LNCAP (cell line): ENCODE data around the gene PPM1H.

Experiments used
- TF ChIP-seq, protein P1 (sequence below): fragments of 450-650 bp; IDR thresholded peaks from 2 replicates; pipeline ENCODE4 v1.5.1; 2017; ENCODE audit warnings: mild to moderate bottlenecking

The PPM1H gene

DNA sequence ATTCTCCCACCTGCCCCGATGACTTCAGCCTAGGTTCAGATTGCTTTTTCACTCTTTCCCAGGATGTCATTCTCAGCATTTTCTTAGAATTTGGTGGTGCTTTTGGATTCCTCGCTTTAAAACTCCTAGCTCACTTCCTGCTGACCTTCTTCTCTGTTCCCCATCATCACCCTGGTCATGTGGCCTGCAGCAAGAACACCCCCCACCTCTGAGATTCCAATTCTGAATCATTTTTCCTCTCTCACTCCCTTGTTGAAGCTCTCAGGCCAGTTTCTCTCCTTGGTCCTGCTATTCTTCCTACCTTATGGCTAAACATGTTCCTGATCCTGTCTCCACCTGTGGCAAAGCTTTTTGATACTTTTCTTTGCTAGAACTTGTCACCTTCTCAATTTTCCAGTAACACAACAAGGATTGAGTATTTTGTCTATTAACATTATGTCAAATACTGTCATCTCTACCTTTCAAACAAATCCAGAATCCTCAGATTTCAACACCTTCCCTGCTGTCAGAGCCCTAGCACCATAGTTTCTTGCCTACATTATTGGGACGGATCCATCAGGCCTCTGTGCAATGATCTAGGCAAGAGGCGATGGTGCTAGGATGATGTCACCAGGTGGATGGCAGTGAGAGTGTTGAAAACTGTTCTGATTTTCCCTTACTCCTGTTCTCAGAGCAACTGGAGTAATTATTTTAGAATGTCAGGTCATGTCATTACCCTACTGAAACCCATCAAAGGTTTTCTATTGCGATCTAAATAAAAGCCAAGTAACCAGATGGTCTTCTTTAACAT, 234.7 kb downstream of the PPM1H start:
- TF ChIP-seq, protein P1, sequence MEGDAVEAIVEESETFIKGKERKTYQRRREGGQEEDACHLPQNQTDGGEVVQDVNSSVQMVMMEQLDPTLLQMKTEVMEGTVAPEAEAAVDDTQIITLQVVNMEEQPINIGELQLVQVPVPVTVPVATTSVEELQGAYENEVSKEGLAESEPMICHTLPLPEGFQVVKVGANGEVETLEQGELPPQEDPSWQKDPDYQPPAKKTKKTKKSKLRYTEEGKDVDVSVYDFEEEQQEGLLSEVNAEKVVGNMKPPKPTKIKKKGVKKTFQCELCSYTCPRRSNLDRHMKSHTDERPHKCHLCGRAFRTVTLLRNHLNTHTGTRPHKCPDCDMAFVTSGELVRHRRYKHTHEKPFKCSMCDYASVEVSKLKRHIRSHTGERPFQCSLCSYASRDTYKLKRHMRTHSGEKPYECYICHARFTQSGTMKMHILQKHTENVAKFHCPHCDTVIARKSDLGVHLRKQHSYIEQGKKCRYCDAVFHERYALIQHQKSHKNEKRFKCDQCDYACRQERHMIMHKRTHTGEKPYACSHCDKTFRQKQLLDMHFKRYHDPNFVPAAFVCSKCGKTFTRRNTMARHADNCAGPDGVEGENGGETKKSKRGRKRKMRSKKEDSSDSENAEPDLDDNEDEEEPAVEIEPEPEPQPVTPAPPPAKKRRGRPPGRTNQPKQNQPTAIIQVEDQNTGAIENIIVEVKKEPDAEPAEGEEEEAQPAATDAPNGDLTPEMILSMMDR, result no peak

DNA sequence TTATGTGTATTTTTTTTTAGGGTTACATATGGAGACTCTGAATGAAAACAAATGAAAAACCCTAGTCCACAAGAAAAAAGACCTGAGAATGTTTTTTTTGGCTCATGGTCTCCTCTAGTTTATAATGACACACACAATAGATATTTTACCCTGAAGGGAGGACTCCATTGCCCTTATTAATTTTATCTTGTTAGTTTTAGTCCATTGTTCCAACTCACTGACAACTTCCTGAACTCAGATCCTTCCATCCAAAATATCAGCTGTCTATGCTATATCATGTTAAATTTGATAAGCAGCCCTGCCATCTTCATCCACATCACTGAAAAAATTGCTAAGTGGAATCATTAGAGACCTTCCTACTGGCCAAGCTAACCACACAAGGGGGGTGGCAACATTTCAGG, 236.2 kb downstream of the PPM1H start:
- TF ChIP-seq, protein P1, result no peak

DNA sequence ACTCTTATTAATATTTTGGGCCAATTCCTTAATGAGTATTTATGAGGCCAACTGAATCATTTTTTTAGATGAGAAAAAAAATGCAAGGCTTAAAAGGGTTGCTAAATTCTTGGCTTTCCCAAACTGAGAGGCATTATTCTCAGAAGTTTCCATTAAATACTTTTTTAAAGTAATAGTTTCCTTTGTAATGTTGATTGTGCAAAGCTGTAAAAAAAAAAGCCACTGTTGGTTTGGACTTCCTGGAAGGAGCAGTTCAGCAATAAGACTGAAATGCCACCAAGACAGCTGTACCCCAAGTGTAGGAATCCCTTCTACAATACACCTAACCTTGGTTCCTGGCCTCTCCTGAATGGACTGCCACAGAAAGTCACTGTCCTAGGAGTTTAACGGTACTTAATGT, 237.1 kb downstream of the PPM1H start:
- TF ChIP-seq, protein P1, result no peak

DNA sequence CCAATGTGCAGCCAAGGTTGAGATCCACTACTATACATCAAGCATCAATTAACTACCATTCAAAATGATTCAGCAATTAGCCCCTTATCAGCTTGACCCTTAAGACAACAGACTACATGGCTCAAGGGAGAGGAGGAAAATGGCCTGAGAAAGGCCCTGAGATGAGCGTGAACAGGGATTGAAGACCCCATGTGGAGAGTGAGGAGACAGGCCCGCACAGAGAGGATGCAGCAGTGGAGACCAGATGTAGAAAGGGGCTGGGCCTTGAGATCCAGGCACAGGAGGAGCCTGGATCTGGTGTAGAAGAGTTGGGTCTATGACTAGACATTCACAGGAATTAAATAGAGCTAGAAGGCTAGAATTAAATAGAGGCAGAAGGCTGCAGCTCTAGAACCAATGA, 239.3 kb downstream of the PPM1H start:
- TF ChIP-seq, protein P1, result no peak

DNA sequence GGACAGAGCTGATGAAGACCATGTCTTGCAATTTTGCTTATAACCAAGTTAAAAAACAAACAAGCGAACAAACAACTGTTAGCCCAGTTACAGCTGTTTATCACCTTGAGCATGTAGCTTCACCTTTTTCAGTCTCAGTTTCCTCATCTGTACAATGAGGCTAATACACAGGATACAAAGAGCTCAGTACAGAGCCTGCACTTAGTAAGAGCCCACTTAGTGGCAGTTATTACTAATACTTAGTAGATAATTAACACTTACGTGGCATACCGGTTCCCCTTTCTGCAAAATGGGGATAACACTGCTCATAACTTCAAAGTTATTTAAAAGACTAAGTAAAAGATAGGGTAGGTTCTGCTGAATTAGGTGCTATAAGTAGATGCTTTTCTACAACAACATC, 240.3 kb downstream of the PPM1H start:
- TF ChIP-seq, protein P1, result no peak

DNA sequence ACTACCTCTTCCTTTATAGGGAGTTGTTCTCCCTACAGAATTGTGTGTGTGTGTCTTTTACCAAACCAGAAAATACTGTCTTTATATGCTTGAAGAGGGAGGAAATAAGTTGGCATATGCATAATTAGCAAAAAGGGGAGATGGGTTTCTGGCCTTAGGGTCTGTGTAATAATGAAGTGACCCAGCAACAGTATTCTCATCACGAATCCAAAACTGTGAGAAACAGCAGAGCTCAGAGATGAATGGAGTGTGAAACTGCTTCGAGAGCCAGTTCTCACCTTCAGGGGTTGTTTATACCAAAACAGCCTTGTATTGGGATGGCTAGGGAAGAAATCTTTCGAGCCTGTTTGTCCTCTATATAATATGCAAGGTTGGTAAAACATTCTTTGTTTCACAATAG, 240.8 kb downstream of the PPM1H start:
- TF ChIP-seq, protein P1, result no peak

DNA sequence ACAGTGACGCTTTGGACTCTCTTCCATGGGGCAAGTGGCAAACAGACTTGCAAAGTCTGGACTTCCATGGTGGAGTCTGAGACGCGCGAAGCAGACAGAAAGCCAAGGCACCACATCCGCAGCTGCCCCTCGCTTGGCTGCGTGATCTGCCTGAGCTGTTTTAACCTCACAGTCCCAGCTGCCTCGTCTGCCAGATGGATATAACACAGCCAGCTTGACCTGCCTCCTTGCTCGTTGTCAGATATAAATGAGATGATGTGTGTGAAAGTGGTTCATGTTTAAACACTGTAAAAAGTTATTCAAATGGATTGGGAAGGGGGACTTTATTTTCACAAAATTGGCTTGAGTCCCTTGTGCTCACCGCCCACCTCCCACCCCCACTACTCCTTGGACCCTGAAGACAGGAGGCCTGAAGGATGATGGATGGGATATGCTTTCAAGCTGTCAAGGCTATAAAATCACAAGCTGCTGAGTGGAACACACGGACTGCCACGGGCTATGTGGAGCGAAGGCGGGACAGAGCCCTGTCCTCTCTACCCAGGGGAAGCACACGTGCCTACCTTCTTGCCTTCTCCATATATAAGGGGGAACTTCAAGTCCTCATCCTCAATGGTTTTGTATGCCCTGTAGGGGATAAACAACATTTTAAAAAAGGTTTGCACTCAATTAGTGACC, 241.4 kb downstream of the PPM1H start:
- TF ChIP-seq, protein P1, result no peak
